HCEC 1CT (cell line): ENCODE data around the gene SLC6A12.
"Not testable (repeated sequence)": the region's sequence is repeated elsewhere in the genome, so short reads cannot be mapped to it uniquely, and the experiment has no call there.

Experiments used
- DNase-seq: peaks from one replicate; pipeline ENCODE4 v3.0.0-alpha.2; 2017

The SLC6A12 gene

DNA sequence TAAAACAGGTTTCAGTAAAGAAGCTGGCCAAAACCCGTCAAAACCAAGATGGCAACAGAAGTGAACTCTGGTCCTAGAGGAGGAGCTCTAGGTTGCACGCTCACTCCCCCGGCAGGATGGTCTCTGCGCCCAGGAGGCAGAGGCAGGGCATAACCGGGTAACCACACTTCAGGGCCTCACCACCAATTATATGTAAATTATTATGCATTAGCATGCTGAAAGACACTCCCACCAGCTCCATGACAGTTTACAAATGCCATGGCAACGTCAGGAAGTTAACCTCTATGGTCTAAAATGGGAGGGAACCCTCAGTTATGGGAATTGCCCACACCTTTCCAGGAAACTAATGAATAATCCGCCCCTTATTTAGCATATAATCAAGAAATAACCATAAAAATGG, 20.1 kb upstream of the SLC6A12 start:
- DNase-seq: no peak

GRCh38 chr12:233615-233968, 19.6 kb upstream of the SLC6A12 start:
- DNase-seq: no peak

DNA sequence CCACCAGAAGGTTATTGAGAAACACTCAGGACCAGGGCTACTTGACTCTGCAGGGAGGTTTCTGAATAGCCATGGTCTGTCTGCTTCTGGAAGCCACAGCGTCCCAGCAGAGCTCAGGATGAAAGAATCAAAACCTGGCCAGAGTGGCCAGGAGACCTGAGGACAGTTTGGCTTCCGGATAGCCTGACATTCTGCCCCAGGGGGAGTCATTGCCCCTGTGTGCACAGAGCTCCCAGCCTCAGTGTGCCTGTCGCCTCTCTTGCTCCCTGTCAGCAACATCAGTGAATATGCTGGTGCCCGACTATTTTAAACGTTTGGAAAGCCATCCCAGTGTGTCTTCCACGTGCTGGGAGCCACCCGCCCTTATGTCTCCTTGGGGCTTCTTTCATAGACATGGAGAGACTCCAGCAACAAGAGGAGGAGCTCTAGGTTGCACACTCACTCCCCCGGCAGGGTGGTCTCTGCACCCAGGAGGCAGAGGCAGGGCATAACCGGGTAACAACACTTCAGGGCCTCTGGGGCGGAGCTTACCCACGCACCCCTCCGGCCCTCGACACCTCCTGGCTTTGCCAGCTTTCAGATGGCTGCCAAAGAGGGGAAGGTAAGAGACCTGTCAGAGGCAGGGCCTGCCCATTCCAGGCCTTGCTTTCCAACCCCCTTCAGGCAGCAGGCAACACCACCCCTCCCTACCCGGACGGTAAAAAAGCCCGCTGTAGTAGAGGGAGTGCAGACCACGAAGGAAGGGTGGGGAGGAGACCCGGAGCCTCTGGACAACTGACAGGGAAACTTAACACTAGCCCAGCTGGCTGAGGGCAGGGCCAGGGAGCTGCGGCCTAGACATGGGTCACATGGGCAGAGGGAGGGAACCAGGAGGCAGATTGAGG, 19.0 kb upstream of the SLC6A12 start:
- DNase-seq: no peak

DNA sequence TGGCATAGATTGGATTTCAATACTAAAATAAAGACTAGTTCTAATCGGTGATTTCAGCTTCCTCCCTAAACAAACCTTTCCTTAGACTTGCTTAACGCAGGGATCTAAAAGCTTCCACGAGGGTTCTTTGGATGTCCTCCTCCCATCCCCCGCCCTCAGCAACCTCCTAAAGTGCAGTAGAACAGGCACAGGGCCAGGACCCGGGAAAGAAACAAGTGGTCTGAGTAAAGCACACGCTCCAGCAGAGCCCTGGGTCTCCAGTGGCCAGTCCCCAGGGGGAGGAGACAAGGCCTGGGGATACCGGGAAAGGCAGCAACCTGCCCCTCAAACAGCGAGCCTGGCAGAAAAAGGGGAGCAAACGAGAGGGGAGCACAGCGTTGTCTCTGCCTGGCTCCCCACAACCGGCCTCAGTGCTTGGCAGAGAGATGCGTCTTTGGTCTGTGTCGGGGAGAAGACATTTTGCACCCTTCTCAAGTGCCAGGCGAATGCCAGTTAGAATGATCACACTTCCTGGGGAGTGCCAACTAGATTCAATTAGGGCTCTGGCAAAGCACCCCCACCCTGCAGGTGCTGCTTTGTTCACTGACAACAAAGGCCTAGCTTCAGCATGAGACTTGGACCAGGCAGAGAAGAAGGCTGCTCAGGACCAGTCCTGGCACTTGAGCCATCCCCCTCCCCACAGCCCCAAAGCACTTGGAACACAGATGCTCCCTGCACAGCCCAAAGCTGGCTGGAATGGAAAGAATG, 17.1 kb upstream of the SLC6A12 start:
- DNase-seq: no peak

- peak; percentile 26 for DNase-seq
Measured at GRCh38 chr12:229441-230191, 15.7 kb upstream of the SLC6A12 start.

DNA sequence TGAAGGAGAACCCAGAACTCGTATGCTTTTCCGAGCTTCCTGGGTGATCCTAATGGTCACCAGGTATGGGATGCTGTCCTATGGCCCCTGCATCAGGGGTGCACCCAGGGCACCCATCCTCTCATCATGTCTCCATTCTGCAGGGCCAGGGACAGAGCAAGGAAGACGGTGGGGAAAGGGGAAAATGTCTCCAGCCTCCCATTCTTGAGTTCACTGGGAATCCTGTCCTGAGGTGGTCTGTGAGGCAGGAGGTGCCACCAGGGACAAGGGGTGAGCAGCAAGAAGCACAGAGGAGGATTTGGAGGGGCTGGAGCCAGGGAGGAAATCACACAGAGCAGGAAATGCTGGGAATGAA, 14.9 kb upstream of the SLC6A12 start:
- DNase-seq: no peak

GRCh38 chr12:227923-228845, 14.2 kb upstream of the SLC6A12 start:
- no peak for DNase-seq

DNA sequence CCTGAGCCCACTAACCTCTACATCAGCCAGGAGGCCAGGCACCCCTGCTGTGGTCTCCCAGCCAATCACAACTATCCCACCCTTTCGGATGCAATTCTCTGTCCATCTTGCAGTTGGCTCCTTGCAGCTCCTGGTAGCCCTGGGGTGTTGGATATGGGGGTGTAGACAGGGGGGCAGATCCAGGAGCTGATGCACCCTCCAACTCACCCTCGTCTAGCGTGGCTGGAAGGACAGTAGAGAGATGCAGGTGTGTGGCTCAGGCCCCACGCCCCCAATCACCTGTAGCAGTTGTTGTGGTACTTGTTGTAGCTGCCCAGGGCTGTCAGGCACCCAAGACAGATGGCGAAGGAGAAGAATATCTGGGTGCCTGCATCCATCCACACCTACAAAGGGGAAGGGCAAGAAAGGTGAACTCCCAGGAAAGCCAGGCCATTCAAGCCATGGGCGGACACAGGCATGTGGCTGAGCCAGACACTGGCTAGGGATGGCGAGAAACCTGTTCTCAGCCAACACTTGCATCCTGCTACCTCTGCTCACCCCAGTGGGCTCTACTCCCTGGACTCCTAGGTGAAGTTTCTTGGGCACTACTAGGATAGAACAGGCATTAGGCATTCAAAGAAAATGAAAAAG, 13.4 kb upstream of the SLC6A12 start:
- DNase-seq: no peak

DNA sequence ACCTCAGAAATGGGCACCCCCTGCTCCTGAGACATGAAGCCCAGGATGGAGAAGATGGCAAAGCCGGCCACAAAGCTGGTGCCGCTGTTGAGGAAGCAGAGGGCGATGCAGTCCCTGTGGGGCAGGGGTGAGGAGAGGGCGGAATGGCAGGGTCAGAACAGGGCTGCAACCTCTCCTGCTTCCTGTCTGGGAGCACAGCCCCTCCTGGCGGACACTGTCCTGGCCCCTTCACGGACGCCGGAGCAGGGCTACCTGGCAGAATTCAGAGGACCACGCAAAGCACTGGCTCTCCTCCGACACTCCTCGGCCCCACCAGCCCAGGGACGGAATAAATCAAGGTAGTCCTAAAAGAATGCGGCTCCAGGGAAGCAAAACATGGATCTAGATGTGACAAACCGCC, 12.4 kb upstream of the SLC6A12 start:
- no peak for DNase-seq

GRCh38 chr12:225012-225411, 11.1 kb upstream of the SLC6A12 start:
- DNase-seq: no peak

DNA sequence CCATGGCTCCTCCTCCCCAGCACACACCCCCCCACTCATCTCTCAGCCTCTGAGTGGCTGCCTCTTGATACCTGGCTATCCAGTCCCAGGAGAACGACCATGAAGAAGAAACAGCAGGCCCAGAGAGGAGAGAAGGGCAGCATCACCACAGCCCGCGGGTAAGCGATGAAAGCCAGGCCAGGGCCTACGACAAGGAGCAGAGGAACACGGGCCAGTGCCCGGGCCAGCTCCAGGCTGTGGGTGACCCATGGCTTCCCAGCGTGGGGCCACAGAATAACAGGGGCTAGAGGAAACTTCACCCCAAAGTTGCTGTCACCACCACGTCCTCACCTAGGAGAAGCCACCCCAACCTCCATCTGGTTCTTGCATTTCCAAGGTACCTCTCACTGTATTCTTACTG, 10.4 kb upstream of the SLC6A12 start:
- no peak for DNase-seq

GRCh38 chr12:223841-224240, 9.9 kb upstream of the SLC6A12 start:
- DNase-seq: no peak

- DNase-seq: no peak
Measured at GRCh38 chr12:221736-222135, 7.8 kb upstream of the SLC6A12 start.

- DNase-seq: no peak
Measured at GRCh38 chr12:220946-221550, 7.1 kb upstream of the SLC6A12 start.

GRCh38 chr12:220491-220890, 6.5 kb upstream of the SLC6A12 start:
- no peak for DNase-seq

GRCh38 chr12:219891-220352, 6.0 kb upstream of the SLC6A12 start:
- peak; percentile 48 for DNase-seq

- DNase-seq: no peak
Measured at GRCh38 chr12:218728-219590, 5.0 kb upstream of the SLC6A12 start.

DNA sequence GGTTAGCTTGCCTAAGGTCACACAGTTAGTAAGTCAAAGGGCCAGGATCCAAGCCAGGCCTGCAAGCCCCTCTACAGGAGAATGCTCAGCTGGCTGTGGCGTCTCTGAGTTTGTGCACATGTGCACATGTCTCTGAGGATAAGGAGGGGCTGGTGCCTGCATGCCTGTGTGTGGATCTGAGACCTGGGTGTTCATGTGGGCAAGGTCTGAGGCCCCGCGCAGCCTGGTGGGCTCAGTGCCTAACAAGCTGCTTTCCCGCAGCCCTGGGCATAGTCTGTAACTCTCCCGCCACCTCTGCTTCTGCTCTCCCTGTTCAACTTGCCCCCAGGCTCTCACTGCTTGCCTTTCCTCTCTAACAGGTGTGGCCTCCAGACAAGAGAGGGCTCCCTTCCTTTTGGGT, 4.3 kb upstream of the SLC6A12 start:
- no peak for DNase-seq

DNA sequence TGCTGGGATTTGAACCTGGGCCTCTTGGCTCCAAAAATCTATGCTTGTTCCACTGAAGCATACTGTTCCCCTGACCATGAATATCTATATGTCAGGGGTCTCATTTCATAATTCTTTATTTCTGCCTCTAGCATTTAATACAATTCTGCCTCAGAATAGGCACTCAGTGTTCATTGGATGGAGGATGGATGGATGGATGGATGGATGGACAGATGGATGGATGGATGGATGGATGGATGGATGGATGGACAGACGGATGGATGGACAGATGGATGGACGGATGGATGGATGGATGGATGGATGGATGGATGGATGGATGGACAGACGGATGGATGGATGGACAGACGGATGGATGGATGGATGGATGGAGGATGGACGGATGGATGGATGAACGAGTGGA, 3.1 kb upstream of the SLC6A12 start:
- DNase-seq: not testable (repeated sequence)

DNA sequence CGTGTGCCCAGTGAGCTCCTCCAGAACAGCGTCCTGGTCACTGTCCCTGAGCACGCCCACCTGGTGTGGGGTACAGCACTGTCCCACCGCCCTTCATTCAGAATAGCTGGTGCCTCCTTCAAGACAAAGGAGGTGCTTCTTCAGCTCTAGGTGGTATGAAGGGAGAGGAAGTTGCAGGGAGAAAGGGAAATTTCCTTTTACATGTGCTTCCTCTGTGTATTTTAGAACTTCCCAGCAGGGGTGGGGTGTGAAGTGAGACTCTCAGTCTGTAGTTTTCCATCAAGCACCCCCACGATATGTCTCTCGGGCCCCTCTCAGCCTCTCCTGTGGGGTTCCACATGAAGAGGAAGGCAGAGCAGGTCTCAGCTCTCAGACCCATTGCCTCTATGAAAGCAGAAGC, 1.2 kb upstream of the SLC6A12 start:
- DNase-seq: no peak

GRCh38 chr12:213527-213932, 427 bp downstream of the SLC6A12 start:
- no peak for DNase-seq
